Urinary bladder (tissue), 4 donors: ENCODE data around the gene ZNF862. TPM values are rescaled to one million over a fixed set of nuclear protein-coding genes. Genes with fewer than 3 reads are reported as not detected.

Source experiments
- DNase-seq: peaks from one replicate; pipeline ENCODE4 v3.0.0-alpha.2; 2015; ENCODE audit errors: extremely low spot score
- H3K27ac ChIP-seq: one replicate; pipeline ENCODE4 v1.5.1; 2013; ENCODE audit warnings: low read depth, mild to moderate bottlenecking, moderate library complexity
- H3K36me3 ChIP-seq: one replicate; pipeline ENCODE4 v1.6.1; 2013; ENCODE audit warnings: mild to moderate bottlenecking, moderate library complexity; ENCODE audit not compliant: insufficient read depth
- H3K4me1 ChIP-seq: one replicate; pipeline ENCODE4 v1.6.1; 2013; ENCODE audit warnings: mild to moderate bottlenecking, moderate library complexity; ENCODE audit not compliant: insufficient read depth
- H3K4me3 ChIP-seq: one replicate; pipeline ENCODE4 v1.5.1; 2013; ENCODE audit warnings: low read depth, low read length
- whole genome bisulfite sequencing: extraction: QIAGEN DNeasy Blood & Tissue Kit; methylation state at CpG from one replicate; pipeline ENCODE4 v1.1.7; 2013; 5-methylcytosine and 5-hydroxymethylcytosine counted together
- polyA plus RNA-seq: library from polyadenylated mRNA; stranded (reverse); fragments of 200-250 nt; gene quantifications from one replicate; pipeline ENCODE4 v1.2.3, GENCODE V29; 2013
- total RNA-seq: library from RNA; depleted of rRNA; stranded (reverse); fragments of >200 nt; gene quantifications from one replicate; pipeline ENCODE4 v1.2.3, GENCODE V29; 2014
- donor health status: healthy with polysubstance abuse.
- donor health status: healthy.

Gene ZNF862
- total and polyA plus RNA-seq, 2 donors, result 11.2 to 16.5 TPM

DNA sequence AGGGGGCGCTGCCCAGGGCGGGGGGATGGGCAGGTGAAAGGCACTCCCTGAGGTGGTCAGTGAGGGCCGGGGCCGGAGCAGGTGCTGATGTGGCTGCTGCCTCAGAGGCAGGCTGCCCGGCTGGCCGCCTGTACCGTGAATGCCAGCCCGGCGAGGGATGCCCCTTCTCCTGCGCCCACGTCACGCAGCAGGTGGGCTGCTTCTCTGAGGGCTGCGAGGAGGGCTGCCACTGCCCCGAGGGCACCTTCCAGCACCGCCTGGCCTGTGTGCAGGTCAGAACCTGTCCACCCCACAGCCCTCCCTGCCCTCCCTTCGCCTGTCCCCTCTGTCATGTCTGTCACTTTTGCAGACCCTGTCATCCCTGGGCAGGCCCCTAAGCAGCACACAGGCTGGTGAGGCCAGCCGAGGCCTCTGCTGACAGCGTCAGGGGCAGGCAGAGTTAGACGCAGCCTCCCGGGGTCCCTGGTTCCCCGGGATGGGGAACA lies 21.9 kb upstream of the ZNF862 start:
- no peak overlapping the region for H3K4me3 ChIP-seq
- no peak for DNase-seq
- WGBS, result 83% methylated on average over 21 of the region's 21 CpGs
- H3K36me3 ChIP-seq, result no peaks in the 10 kb centered on the region
- no peak overlapping the region for H3K27ac ChIP-seq
- H3K4me1 ChIP-seq, result no peaks in the 10 kb centered on the region

- Histone ChIP-seq H3K36me3 (no peaks in the 10 kb centered on the region), H3K27ac (no peak overlapping the region), H3K4me3 (no peak overlapping the region), H3K4me1 (no peaks in the 10 kb centered on the region)
- DNase-seq, result no peak
- WGBS, result 70% methylated on average over 4 of the region's 4 CpGs
These were observed 21.4 kb upstream of the ZNF862 start for GRCh38 chr7:149816794-149817193.

GRCh38 chr7:149817301-149817771 lies 20.8 kb upstream of the ZNF862 start:
- Histone ChIP-seq H3K4me3 (no peak overlapping the region), H3K4me1 (no peaks in the 10 kb centered on the region), H3K36me3 (no peaks in the 10 kb centered on the region), H3K27ac (no peak overlapping the region)
- no peak for DNase-seq
- 73% methylated on average over 8 of the region's 8 CpGs for WGBS

- Histone ChIP-seq H3K4me3 (no peak overlapping the region), H3K4me1 (no peaks in the 10 kb centered on the region), H3K36me3 (no peaks in the 10 kb centered on the region), H3K27ac (no peak overlapping the region)
- no peak for DNase-seq
- 88% methylated on average over 23 of the region's 23 CpGs for WGBS
These were observed 20.2 kb upstream of the ZNF862 start for GRCh38 chr7:149817836-149818535.

DNA sequence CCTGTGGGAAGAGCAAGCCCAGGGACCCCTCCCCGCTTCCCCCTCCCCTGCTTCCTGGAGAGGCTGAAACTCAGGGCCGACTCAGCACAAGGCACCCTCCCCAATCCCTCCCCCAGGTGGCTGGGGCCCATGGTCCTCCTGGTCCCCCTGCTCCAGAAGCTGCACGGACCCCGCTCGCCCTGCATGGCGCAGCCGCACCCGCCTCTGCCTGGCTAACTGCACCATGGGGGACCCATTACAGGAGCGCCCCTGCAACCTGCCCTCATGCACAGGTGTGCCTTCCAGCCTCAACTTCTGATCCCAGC lies 19.7 kb upstream of the ZNF862 start:
- Histone ChIP-seq H3K27ac (no peak overlapping the region), H3K36me3 (no peaks in the 10 kb centered on the region), H3K4me3 (no peak overlapping the region), H3K4me1 (no peaks in the 10 kb centered on the region)
- WGBS, result 89% methylated on average over 9 of the region's 9 CpGs
- no peak for DNase-seq

- DNase-seq, result no peak
- no peak overlapping the region for H3K27ac ChIP-seq
- no peak overlapping the region for H3K4me3 ChIP-seq
- WGBS, result 90% methylated on average over 28 of the region's 28 CpGs
- no peaks in the 10 kb centered on the region for H3K4me1 ChIP-seq
- no peaks in the 10 kb centered on the region for H3K36me3 ChIP-seq
These were observed 18.8 kb upstream of the ZNF862 start for GRCh38 chr7:149819141-149819960.

GRCh38 chr7:149819961-149820340 lies 18.2 kb upstream of the ZNF862 start:
- H3K36me3 ChIP-seq, result no peaks in the 10 kb centered on the region
- DNase-seq, result no peak
- no peak overlapping the region for H3K4me3 ChIP-seq
- H3K27ac ChIP-seq, result no peak overlapping the region
- WGBS, result 83% methylated on average over 7 of the region's 7 CpGs
- H3K4me1 ChIP-seq, result no peaks in the 10 kb centered on the region

DNA sequence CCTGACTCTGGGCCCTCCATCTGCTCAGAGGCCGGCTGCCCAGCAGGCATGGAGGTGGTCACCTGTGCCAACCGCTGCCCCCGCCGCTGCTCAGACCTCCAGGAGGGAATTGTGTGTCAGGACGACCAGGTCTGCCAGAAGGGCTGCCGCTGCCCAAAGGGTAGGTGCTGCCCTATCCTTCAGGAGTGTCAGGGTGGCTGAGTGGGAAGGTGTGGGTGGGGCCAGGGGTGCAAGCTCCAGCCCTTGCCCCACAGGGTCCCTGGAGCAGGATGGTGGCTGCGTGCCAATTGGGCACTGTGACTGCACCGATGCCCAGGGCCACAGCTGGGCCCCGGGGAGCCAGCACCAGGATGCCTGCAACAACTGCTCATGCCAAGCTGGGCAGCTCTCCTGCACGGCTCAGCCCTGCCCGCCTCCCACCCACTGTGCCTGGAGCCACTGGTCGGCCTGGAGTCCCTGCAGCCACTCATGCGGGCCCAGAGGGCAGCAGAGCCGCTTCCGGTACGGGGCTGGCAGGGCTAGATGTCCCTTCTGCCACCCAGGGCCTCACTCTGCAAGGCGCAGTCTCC lies 17.5 kb upstream of the ZNF862 start:
- WGBS, result 85% methylated on average over 17 of the region's 17 CpGs
- H3K4me3 ChIP-seq, result no peak overlapping the region
- DNase-seq, result no peak
- H3K36me3 ChIP-seq, result no peaks in the 10 kb centered on the region
- H3K27ac ChIP-seq, result no peak overlapping the region
- no peaks in the 10 kb centered on the region for H3K4me1 ChIP-seq

- no peak overlapping the region for H3K4me3 ChIP-seq
- no peaks in the 10 kb centered on the region for H3K36me3 ChIP-seq
- WGBS, result 85% methylated on average over 30 of the region's 30 CpGs
- no peaks in the 10 kb centered on the region for H3K4me1 ChIP-seq
- no peak for DNase-seq
- no peak overlapping the region for H3K27ac ChIP-seq
These were observed 16.7 kb upstream of the ZNF862 start for GRCh38 chr7:149821191-149822148.

DNA sequence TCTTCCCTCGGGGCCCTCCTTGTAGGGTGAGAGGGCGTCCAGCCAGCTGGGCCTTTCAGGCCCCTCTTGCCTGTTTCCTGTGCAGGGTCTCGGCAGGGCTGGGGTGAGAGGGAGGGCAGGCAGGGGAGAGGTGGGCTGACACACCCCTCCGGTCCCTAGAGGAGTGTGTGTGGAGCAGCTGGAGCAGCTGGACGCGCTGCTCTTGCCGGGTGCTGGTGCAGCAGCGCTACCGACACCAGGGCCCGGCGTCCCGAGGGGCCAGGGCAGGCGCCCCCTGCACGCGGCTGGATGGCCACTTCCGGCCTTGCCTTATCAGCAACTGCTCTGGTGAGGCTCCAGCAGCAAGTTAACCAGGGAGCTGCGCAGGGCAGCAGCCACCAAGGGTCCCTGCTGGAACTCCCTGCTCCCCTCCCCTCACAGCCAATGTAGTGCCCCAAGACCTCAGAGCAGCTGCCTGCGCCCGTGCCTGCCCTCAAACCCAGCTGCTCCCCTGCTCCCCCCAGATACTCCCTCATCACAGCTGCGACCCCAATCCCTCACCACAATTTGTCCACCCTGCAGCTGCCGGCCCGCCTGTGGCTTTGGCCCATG lies 15.7 kb upstream of the ZNF862 start:
- 44% methylated on average over 22 of the region's 22 CpGs for WGBS
- Histone ChIP-seq H3K4me3 (no peak overlapping the region), H3K27ac (no peak overlapping the region), H3K4me1 (no peaks in the 10 kb centered on the region), H3K36me3 (no peaks in the 10 kb centered on the region)
- no peak for DNase-seq

DNA sequence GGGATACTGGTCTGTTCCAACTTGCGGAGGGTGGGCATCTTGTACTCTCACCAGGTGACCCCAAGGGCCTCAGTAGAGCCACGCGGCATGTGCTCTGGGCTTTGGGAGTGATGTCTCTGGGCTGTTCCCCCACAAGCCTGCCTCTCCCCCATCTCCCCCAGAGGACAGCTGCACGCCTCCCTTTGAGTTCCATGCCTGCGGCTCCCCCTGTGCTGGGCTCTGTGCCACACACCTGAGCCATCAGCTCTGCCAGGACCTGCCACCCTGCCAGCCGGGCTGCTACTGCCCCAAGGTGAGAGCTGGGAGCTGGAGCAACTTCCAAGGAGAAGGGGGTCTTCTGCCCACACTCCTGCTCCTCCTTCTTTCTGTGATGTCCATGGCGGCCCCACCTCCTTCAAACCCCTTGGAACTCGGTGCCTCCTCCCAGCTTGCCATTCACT lies 15.0 kb upstream of the ZNF862 start:
- WGBS, result 92% methylated on average over 8 of the region's 8 CpGs
- Histone ChIP-seq H3K36me3 (no peaks in the 10 kb centered on the region), H3K4me3 (no peak overlapping the region), H3K4me1 (no peaks in the 10 kb centered on the region), H3K27ac (no peak overlapping the region)
- no peak for DNase-seq

GRCh38 chr7:149823631-149824199 lies 14.5 kb upstream of the ZNF862 start:
- Histone ChIP-seq H3K4me3 (no peak overlapping the region), H3K4me1 (no peaks in the 10 kb centered on the region), H3K36me3 (no peaks in the 10 kb centered on the region), H3K27ac (no peak overlapping the region)
- 85% methylated on average over 8 of the region's 8 CpGs for WGBS
- no peak for DNase-seq
